HG03354 (cell line): ENCODE data around the gene PSMD1.
"Not testable (repeated sequence)": the region's sequence is repeated elsewhere in the genome, so short reads cannot be mapped to it uniquely, and the experiment has no call there.

Source experiments
- ATAC-seq: cut with Tn5 transposase; IDR thresholded peaks from one replicate; pipeline ENCODE4 v1.9.1; 2021; ENCODE audit warnings: mild to moderate bottlenecking; ENCODE audit not compliant: unreplicated experiment, poor library complexity, severe bottlenecking

The PSMD1 gene

GRCh38 chr2:231100321-231100720, 43.7 kb downstream of the PSMD1 start:
- not testable (repeated sequence) for ATAC-seq

GRCh38 chr2:231100990-231101389, 44.3 kb downstream of the PSMD1 start:
- ATAC-seq = no peak

DNA sequence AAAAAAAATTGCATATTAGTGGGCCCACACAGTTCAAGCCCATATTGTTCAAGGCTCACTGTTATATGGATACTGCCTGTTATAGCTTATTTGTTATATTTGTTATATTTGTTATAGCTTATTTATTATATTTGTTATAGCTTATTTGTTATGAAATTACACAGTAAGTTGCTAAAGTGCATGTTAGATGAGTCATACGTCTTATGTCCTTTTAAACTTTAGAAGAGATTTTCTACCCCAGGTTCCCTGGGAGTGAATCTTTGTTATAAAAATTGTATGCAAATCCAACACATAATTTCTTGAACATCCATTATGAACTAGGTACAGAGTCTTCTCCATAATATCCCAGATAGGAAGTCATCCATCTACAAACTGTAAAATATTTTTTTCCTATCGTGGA, 46.1 kb downstream of the PSMD1 start:
- ATAC-seq = no peak

DNA sequence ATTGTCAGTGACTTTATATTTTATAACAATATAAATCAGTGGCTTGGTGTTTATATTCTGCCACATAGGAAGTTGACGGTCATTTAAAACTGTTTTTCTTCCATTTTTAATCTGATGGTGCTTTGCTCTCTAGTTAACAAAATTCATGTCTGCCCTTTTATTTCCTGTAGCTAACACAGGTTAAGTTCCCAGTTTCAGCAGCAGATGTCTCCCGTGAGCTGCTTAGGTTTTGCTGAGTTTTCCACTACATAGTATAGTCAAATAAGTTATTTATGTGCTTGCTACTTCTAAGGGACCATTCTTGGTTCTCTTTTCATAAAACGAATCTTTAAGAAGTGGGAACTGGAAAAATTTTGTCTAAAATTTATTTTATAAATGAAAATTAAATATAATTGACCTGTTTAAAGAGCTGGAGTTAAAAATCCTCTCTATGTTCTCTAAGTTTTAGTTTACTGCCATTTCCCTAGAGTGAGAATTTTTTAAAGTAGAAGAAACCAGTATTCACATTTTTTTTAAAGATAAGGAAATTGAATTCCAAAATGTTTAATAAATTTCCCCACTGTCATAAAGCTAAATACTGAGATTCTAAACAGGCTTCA, 47.5 kb downstream of the PSMD1 start:
- ATAC-seq = peak; percentile 81

GRCh38 chr2:231110551-231110950, 53.9 kb downstream of the PSMD1 start:
- ATAC-seq = no peak

- no peak for ATAC-seq
These were observed 55.3 kb downstream of the PSMD1 start for GRCh38 chr2:231111987-231112386.

DNA sequence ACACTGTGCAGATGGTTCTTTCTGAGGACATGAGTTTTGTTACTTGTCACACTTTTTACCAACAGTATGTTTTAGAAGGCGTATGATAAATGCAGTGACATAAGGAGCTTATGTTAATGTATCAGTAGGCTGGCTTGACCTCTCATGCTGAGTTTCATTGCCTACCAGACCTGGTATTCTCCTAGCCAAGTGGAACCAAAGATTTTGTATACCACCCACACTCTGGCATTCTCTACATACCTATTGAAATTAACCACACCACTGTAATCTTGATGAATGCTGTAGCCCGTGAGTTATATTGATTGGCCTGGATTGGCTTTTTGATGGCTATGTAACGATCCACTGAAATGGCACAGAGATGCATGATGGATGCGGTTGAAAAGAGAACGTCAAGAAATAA, 56.8 kb downstream of the PSMD1 start:
- no peak for ATAC-seq

GRCh38 chr2:231115651-231116050, 59.0 kb downstream of the PSMD1 start:
- ATAC-seq = no peak

- no peak for ATAC-seq
These were observed 60.5 kb downstream of the PSMD1 start for GRCh38 chr2:231117148-231117547.

- no peak for ATAC-seq
These were observed 61.4 kb downstream of the PSMD1 start for GRCh38 chr2:231117922-231118613.

DNA sequence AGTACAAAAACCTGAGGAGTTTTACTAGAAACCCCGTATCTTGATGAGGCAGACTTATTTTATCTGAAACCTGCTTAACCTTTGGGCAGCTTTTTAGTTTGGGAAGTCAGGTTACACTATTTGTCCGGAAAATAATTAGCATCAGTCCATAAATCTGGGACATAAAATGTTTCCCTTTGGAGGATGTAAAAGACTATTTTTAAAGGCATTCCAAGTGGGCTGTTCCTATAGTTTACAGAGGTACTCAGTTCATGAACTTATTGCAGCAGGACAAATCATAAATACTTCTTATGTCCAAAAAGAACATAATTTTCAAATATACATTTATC, 61.9 kb downstream of the PSMD1 start:
- no peak for ATAC-seq

- no peak for ATAC-seq
These were observed 66.8 kb downstream of the PSMD1 start for GRCh38 chr2:231123362-231123898.

DNA sequence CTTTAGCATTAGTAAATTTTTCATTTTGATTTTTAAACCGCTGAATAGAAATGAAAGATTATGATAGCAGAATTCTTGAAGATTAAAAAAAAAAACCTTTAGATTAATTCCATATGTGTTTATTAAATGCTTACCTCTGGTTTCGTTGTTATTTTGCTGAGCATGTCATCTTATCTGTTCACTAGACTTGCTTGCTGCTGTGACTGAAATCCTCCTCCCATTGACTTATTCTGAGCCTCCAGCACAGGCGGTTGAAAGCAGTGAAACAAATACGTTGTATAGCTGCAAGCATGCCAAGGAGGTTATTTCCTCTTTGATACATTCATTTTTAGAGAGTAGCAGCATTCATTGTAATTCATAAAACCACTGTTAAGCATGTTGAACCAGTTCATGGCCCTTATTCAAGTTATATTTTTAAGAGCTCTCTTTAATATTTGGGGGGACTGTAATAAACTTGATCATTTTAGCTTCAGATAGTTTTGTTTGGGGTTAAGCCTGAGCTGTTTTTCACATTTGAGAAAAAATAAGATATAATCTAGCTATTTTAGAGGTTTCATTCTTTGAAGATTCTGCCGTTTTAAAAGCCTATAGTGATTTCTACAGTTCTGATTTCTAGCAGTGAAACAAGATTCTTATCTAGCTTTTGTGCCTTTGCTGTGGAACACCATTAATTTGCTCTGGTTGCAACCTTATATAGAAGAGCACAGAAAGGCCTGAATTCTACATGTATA, 68.3 kb downstream of the PSMD1 start, which contains the start of gene HTR2B:
Gene HTR2B (minus strand): TSS at position 205 of the 731 bp plus-strand sequence. CDS start 1,278 bp downstream, outside the sequence.
- no peak for ATAC-seq

DNA sequence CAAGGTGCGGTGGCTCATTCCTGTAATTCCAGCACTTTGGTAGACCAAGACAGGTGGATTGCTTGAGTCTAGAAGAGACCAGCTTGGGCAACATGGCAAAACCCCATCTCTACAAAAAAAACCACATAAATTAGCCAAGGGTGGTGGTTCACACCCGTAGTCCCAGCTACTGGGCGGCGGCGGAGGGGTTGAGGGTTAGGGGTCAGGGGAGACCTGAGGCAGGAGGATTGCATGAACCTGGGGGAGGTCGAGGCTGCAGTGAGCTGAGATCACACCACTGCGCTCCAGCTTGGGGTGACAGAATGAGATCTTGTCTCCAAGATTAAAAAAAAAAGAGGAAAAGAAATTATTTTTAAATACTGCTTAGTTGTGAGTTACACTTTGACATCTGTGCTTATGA, 69.5 kb downstream of the PSMD1 start:
- ATAC-seq = no peak

DNA sequence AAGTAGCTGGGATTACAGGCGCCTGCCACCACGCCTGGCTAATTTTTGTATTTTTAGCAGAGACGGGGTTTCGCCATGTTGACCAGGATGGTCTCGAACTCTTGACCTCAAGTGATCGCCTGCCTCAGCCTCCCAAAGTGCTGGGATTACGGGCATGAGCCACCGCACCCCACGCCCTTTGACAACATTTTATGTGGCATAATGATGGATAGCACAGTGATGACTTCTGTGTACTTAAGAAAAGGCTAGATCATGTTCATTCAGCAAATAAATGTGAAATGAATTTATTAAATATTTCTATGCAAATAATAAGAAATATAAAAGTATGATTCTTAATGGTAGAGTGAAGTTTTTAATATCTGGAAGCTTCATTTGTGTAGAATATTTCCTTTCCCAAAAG, 70.8 kb downstream of the PSMD1 start:
- no peak for ATAC-seq

DNA sequence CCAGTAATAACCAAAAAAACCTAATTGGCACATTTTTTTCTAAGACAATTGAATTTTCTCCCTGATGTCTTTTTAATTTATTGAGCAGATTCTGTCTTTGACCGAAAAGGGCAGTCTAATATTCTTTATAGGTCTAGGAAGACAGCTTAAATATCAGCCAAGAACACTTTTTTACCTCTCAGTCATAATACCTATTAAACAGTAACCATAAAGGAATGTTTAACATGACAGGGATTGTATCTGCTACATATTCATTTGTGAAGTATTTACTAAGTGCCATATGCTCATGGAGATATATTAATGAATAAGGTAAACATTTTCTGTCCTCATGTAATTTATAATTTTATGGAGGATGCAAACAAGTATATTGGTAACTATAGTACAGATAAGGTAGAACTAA, 71.3 kb downstream of the PSMD1 start:
- no peak for ATAC-seq

DNA sequence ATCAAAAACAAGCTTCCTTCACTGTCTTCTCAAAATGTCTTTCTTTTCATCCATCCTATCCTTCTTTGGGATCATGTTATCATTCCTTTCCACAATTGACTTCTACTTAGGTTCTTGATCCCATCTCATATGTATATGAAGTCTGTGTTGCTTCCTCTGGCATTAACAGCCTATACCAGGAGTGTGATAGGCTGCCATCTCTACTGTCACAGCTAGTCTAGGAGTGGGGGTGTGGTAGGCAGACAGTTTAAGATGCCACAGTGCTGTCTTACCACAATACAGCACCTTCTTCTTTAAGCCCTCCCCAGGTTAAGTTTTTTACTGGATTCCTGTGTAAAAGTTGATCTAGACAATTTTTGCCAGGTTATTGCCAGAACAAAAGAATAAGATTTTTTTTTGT, 71.9 kb downstream of the PSMD1 start:
- ATAC-seq = no peak

DNA sequence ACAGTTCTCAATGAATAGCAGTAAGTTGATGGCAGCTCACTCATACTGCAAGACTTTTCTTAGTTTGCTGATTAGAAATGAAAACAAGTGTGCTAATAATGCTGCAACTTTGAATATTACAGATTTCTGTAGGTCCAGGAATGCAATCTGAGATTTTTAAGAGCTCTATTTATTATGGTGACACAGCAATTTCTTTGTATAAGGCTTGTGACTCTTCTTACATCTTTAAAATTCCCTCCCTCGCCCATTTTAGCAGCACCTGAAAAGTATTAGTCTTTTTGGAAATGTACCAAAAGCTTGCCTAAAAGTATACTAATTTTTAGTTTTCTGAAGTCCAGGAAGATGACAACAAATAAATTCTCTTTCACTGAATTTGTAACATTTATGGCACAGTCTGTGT, 72.5 kb downstream of the PSMD1 start:
- no peak for ATAC-seq

GRCh38 chr2:231130336-231131056, 73.8 kb downstream of the PSMD1 start:
- ATAC-seq = no peak

GRCh38 chr2:231132129-231132528, 75.5 kb downstream of the PSMD1 start:
- ATAC-seq = no peak
